SK-N-SH treated with all-trans-retinoic acid at 6 μM for 48 hours (cell line): ENCODE measurements around the gene WDR48.

Experiments
- ARNTL ChIP-seq: fragments of 450-650 bp; formaldehyde crosslinking; IDR thresholded peaks from 2 replicates; pipeline ENCODE4 v1.5.0; 2020; ENCODE audit warnings: low read depth, mild to moderate bottlenecking, moderate library complexity, borderline replicate concordance
- CSDC2 ChIP-seq: fragments of 250-450 bp; sonication (Bioruptor Pico); IDR thresholded peaks from 2 replicates; pipeline ENCODE4 v1.5.0; 2020; ENCODE audit warnings: mild to moderate bottlenecking, moderate library complexity
- ESRRG ChIP-seq: fragments of 250-450 bp; sonication (Bioruptor Pico); IDR thresholded peaks from 2 replicates; pipeline ENCODE4 v1.6.1; 2021; ENCODE audit warnings: mild to moderate bottlenecking
- OSR1 ChIP-seq: fragments of 250-450 bp; sonication (Bioruptor Pico); IDR thresholded peaks from 2 replicates; pipeline ENCODE4 v1.8.0; 2022; ENCODE audit warnings: moderate library complexity, mild to moderate bottlenecking, inconsistent platforms
- PPARA ChIP-seq: fragments of 250-450 bp; sonication (Bioruptor Pico); IDR thresholded peaks from 2 replicates; pipeline ENCODE4 v1.5.0; 2020; ENCODE audit warnings: mild to moderate bottlenecking, borderline replicate concordance
- RARB ChIP-seq: fragments of 250-450 bp; sonication (Bioruptor Pico); IDR thresholded peaks from 2 replicates; pipeline ENCODE4 v1.8.0; 2021; ENCODE audit warnings: mild to moderate bottlenecking, moderate library complexity
- TOX ChIP-seq: fragments of 250-450 bp; sonication (Bioruptor Pico); IDR thresholded peaks from 2 replicates; pipeline ENCODE4 v1.8.0; 2021; ENCODE audit warnings: mild to moderate bottlenecking, moderate library complexity, borderline replicate concordance
- ZC3H10 ChIP-seq: fragments of 250-450 bp; sonication (Bioruptor Pico); IDR thresholded peaks from 2 replicates; pipeline ENCODE4 v1.5.1; 2021; ENCODE audit warnings: mild to moderate bottlenecking, moderate library complexity
- ZFP3 ChIP-seq: fragments of 250-450 bp; sonication (Bioruptor Pico); IDR thresholded peaks from 2 replicates; pipeline ENCODE4 v1.5.0; 2020; ENCODE audit warnings: mild to moderate bottlenecking, moderate library complexity
- ZNF565 ChIP-seq: fragments of 450-650 bp; formaldehyde crosslinking; conservative IDR thresholded peaks from 2 replicates; pipeline ENCODE4 v1.5.0; 2020; ENCODE audit warnings: low read depth, mild to moderate bottlenecking, moderate library complexity
- ZNF8 ChIP-seq: fragments of 450-650 bp; formaldehyde crosslinking; IDR thresholded peaks from 2 replicates; pipeline ENCODE4 v1.5.0; 2020; ENCODE audit warnings: mild to moderate bottlenecking, moderate library complexity
- TF ChIP-seq, protein P1 (sequence below): fragments of 250-450 bp; sonication (Bioruptor Pico); IDR thresholded peaks from 2 replicates; pipeline ENCODE4 v1.5.1; 2020; ENCODE audit warnings: low read depth, mild to moderate bottlenecking, moderate library complexity
- TF ChIP-seq, protein P2 (sequence below): fragments of 250-450 bp; sonication (Bioruptor Pico); IDR thresholded peaks from 2 replicates; pipeline ENCODE4 v1.5.0; 2020; ENCODE audit warnings: mild to moderate bottlenecking, moderate library complexity

DNA sequence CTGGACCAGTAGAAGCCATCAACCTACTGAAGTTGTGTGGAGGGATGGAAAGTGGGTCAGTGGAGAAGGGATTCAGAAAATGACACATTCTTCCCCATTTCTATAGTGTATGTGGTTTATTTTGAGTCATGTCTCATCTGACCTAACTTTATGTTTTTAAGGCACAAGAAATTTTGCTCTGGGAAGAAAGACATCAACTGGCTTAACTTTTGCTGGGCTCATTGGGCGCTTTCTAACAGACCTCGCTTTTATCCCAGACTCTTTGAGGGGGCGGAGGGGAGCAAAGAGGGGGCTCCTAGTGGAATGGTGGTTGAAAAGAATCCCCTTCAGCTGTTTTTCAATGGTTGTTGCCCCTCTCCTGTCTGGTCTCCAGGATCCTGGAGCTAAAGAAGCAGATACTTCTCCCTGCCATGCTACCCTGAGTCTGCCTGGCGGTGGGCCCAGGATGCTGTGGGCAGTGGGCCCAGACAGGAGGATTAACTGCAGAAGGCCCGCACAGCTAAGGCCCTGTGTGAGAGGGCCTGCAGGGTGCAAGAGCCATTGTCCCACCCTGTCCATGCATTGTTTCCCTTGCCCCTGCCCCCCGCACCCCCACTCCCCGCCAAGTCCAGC, 87.1 kb downstream of the WDR48 start:
- no peak for TF ChIP-seq PPARA (CRISPR knock-in tag)
- TF ChIP-seq, protein P1, sequence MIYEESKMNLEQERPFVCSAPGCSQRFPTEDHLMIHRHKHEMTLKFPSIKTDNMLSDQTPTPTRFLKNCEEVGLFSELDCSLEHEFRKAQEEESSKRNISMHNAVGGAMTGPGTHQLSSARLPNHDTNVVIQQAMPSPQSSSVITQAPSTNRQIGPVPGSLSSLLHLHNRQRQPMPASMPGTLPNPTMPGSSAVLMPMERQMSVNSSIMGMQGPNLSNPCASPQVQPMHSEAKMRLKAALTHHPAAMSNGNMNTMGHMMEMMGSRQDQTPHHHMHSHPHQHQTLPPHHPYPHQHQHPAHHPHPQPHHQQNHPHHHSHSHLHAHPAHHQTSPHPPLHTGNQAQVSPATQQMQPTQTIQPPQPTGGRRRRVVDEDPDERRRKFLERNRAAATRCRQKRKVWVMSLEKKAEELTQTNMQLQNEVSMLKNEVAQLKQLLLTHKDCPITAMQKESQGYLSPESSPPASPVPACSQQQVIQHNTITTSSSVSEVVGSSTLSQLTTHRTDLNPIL = no peak
- TF ChIP-seq, protein P2, sequence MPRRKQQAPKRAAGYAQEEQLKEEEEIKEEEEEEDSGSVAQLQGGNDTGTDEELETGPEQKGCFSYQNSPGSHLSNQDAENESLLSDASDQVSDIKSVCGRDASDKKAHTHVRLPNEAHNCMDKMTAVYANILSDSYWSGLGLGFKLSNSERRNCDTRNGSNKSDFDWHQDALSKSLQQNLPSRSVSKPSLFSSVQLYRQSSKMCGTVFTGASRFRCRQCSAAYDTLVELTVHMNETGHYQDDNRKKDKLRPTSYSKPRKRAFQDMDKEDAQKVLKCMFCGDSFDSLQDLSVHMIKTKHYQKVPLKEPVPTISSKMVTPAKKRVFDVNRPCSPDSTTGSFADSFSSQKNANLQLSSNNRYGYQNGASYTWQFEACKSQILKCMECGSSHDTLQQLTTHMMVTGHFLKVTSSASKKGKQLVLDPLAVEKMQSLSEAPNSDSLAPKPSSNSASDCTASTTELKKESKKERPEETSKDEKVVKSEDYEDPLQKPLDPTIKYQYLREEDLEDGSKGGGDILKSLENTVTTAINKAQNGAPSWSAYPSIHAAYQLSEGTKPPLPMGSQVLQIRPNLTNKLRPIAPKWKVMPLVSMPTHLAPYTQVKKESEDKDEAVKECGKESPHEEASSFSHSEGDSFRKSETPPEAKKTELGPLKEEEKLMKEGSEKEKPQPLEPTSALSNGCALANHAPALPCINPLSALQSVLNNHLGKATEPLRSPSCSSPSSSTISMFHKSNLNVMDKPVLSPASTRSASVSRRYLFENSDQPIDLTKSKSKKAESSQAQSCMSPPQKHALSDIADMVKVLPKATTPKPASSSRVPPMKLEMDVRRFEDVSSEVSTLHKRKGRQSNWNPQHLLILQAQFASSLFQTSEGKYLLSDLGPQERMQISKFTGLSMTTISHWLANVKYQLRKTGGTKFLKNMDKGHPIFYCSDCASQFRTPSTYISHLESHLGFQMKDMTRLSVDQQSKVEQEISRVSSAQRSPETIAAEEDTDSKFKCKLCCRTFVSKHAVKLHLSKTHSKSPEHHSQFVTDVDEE (CRISPR knock-in tag) = no peak
- TF ChIP-seq ESRRG (CRISPR knock-in tag) = no peak
- TF ChIP-seq ZFP3 (CRISPR knock-in tag) = no peak
- no peak for TF ChIP-seq RARB
- TF ChIP-seq OSR1 (CRISPR knock-in tag) = no peak
- TF ChIP-seq CSDC2 (CRISPR knock-in tag) = no peak
- TF ChIP-seq ZNF8 = no peak
- no peak for TF ChIP-seq ZC3H10 (CRISPR knock-in tag)
- TF ChIP-seq ARNTL (CRISPR knock-in tag) = no peak
- TF ChIP-seq TOX (CRISPR knock-in tag) = no peak
- no peak for TF ChIP-seq ZNF565 (CRISPR knock-in tag)
